GM12878 (cell line): ENCODE data around the gene CBLB. TPM values are rescaled to one million over a fixed set of nuclear protein-coding genes. Genes with fewer than 3 reads are reported as not detected.

Source experiments
- ATAC-seq: fragments of 200-7000 bp; cut with Tn5 transposase; 3 replicates; pipeline ENCODE4 v1.9.1; 2020; ENCODE audit warnings: mild to moderate bottlenecking, moderate library complexity
- BruUV-seq: library from RNA; stranded (reverse); fragments of 400-500 nt; replicated peaks from 2 replicates; lab custom pipeline; 2021; lab: Mats Ljungman, UMichigan
- CTCF ChIA-PET: fragments of 300-600 bp; sonication (Branson Sonifier 250); formaldehyde crosslinking; extraction: SDS; loops from one replicate; lab custom pipeline; 2021; ENCODE audit warnings: inconsistent platforms; lab: Yijun Ruan, JAX
- POLR2A ChIA-PET: fragments of 350-600 bp; formaldehyde crosslinking; extraction: SDS; loops from one replicate; lab custom pipeline; 2021; ENCODE audit warnings: inconsistent platforms; lab: Charles Lee
- RAD21 ChIA-PET: fragments of 300-600 bp; sonication (Branson Sonifier 250); formaldehyde crosslinking; loops from one replicate; lab custom pipeline; 2023; ENCODE audit warnings: antibody characterized with exemption; ENCODE audit not compliant: unreplicated experiment; lab: Charles Lee
- SMC1A ChIA-PET: fragments of 300-600 bp; sonication (Branson Sonifier 250); formaldehyde crosslinking; loops from one replicate; lab custom pipeline; 2023; ENCODE audit not compliant: unreplicated experiment, uncharacterized antibody; lab: Charles Lee
- DNase-seq: peaks from one replicate; pipeline ENCODE4 v3.0.0-alpha.2; 2011; ENCODE audit warnings: low read depth, low spot score
- FAIRE-seq: peaks from 3 replicates; lab custom pipeline; 2011; peaks lifted over from hg19 to GRCh38; lab: Jason Lieb, UNC
- H2AFZ ChIP-seq: 2 replicates; pipeline ENCODE4 v1.6.0; 2011; ENCODE audit warnings: low read depth, low read length, control low read depth; ENCODE audit not compliant: control insufficient read depth
- H3K27ac ChIP-seq: 2 replicates; pipeline ENCODE4 v1.5.1; 2011; ENCODE audit warnings: control low read depth; ENCODE audit not compliant: control insufficient read depth, insufficient read depth
- H3K27me3 ChIP-seq, 2 experiments: replicated peaks in 1 of 2; 2 replicates each; pipeline versions ENCODE4 v1.6.0 to v1.6.1; 2011; ENCODE audit warnings: low read length in 1 of 2; ENCODE audit not compliant: control insufficient read depth in 2 of 2, insufficient read depth in 2 of 2
- H3K36me3 ChIP-seq, 2 experiments: 2 replicates each; pipeline ENCODE4 v1.5.1; 2011; ENCODE audit warnings: low read length in 1 of 2; ENCODE audit not compliant: control insufficient read depth in 2 of 2, insufficient read depth in 2 of 2
- H3K4me1 ChIP-seq: 2 replicates; pipeline ENCODE4 v1.6.1; 2011; ENCODE audit warnings: mild to moderate bottlenecking, low read length, moderate library complexity, mixed read lengths; ENCODE audit not compliant: control insufficient read depth, insufficient read depth
- H3K4me2 ChIP-seq: 2 replicates; pipeline ENCODE4 v1.6.0; 2011; ENCODE audit warnings: control low read depth; ENCODE audit not compliant: control insufficient read depth, insufficient read depth
- H3K4me3 ChIP-seq: fragments of 200-600 bp; sonication (generic); 2 replicates; pipeline ENCODE4 v1.5.1; 2016
- H3K79me2 ChIP-seq: 2 replicates; pipeline ENCODE4 v1.6.0; 2011; ENCODE audit warnings: low read length; ENCODE audit not compliant: control insufficient read depth, insufficient read depth
- H3K9ac ChIP-seq: 2 replicates; pipeline ENCODE4 v1.8.0; 2011; ENCODE audit warnings: low read length, control low read depth, mixed read lengths; ENCODE audit not compliant: control insufficient read depth, insufficient read depth
- H3K9me3 ChIP-seq: replicated peaks from 3 replicates; pipeline ENCODE4 v1.5.1; 2011; ENCODE audit warnings: mild to moderate bottlenecking, low read length; ENCODE audit not compliant: control insufficient read depth, insufficient read depth
- H4K20me1 ChIP-seq: 2 replicates; pipeline ENCODE4 v1.6.0; 2011; ENCODE audit not compliant: control insufficient read depth, insufficient read depth
- BCL3 ChIP-seq: IDR thresholded peaks from 2 replicates; pipeline ENCODE4 v1.6.1; 2011; ENCODE audit warnings: borderline replicate concordance, low read depth, mild to moderate bottlenecking, moderate library complexity, low read length; ENCODE audit not compliant: insufficient read depth, poor library complexity, severe bottlenecking
- CUX1 ChIP-seq: IDR thresholded peaks from 2 replicates; pipeline ENCODE4 v1.6.1; 2012; ENCODE audit warnings: improper control_type of control experiment, low read depth, low read length; ENCODE audit not compliant: insufficient replicate concordance
- GABPA ChIP-seq: IDR thresholded peaks from 2 replicates; pipeline ENCODE4 v1.6.1; 2014; ENCODE audit warnings: antibody characterized with exemption, low read depth, mild to moderate bottlenecking, inconsistent platforms
- GATAD2B ChIP-seq: fragments of 450-650 bp; conservative IDR thresholded peaks from 2 replicates; pipeline ENCODE4 v1.6.1; 2017; ENCODE audit warnings: low read depth, mild to moderate bottlenecking, moderate library complexity
- HCFC1 ChIP-seq: fragments of 150-350 bp; IDR thresholded peaks from 2 replicates; pipeline ENCODE4 v1.6.1; 2014; ENCODE audit warnings: low read length
- NBN ChIP-seq: fragments of 450-650 bp; IDR thresholded peaks from 2 replicates; pipeline ENCODE4 v1.6.1; 2016
- RELA ChIP-seq: fragments of 450-650 bp; IDR thresholded peaks from 2 replicates; pipeline ENCODE4 v1.8.0; 2014; ENCODE audit warnings: borderline replicate concordance; ENCODE audit not compliant: partially characterized antibody
- SIX5 ChIP-seq: IDR thresholded peaks from 2 replicates; pipeline ENCODE4 v1.6.1; 2011; ENCODE audit warnings: mild to moderate bottlenecking, low read depth, low read length, moderate library complexity; ENCODE audit not compliant: severe bottlenecking
- SMC3 ChIP-seq: IDR thresholded peaks from 2 replicates; pipeline ENCODE4 v1.6.1; 2011; ENCODE audit warnings: low read length, improper control_type of control experiment, borderline replicate concordance
- USF2 ChIP-seq: IDR thresholded peaks from 2 replicates; pipeline ENCODE4 v1.6.1; 2011; ENCODE audit warnings: low read depth, low read length, improper control_type of control experiment, borderline replicate concordance
- ZBED1 ChIP-seq: IDR thresholded peaks from 2 replicates; pipeline ENCODE4 v1.6.1; 2016; ENCODE audit warnings: borderline replicate concordance
- whole genome bisulfite sequencing: methylation state at CpG from one replicate; pipeline ENCODE4 v1.1.6; 2016; ENCODE audit warnings: low lambda C conversion rate; ENCODE audit not compliant: insufficient replicate concordance, insufficient coverage; ENCODE audit errors: missing lambda C conversion rate; 5-methylcytosine and 5-hydroxymethylcytosine counted together
- in situ Hi-C: fragments of 300-500 bp; cut with MboI; formaldehyde crosslinking; loops from 9 replicates; pipeline ENCODE4 v1.14.3; 2018; ENCODE audit warnings: mixed read lengths
- intact Hi-C: fragments of 100-400 bp; cut with micrococcal nuclease; formaldehyde crosslinking; loops from one replicate; pipeline ENCODE4 v1.14.2; 2022; ENCODE audit not compliant: unreplicated experiment
- polyA plus RNA-seq, 11 experiments: library from polyadenylated mRNA; depleted of rRNA in 4 of 11; unstranded in 6 of 11; stranded (reverse) in 5 of 11; fragments of >200 nt; fragmentation: Nextera tagmentation in 4 of 11; fragmentation: Illumina TruSeq in 1 of 11; extraction: Ambion mirVana in 4 of 11; extraction: Trizol in 1 of 11; gene quantifications; 1 replicate in 1 of 11; 2 replicates in 10 of 11; pipeline versions ENCODE4 v1.2.1 to v1.2.3, GENCODE V29; 2011 to 2016; ENCODE audit warnings: inconsistent platforms in 2 of 11, missing spikeins in 2 of 11, low read depth in 1 of 11
- total RNA-seq, 4 experiments: library from RNA; depleted of rRNA in 3 of 4; stranded (reverse); fragments of >200 nt in 3 of 4; fragmentation: Illumina TruSeq in 1 of 4; extraction: Trizol in 1 of 4; gene quantifications; 2 replicates each; pipeline versions ENCODE4 v1.2.1 to v1.2.3, GENCODE V29; 2013 to 2021

CBLB gene
- total and polyA plus RNA-seq, 10 of the 15 experiments (the other 5 are each of a cell fraction or from before 2014, with no cell fraction given) = 17.2 to 107 (median 41.9) TPM

GRCh38 chr3:105864212-105864611, 4.6 kb downstream of the CBLB start (continued):
- no peak for TF ChIP-seq BCL3
- TF ChIP-seq CUX1 = no peak
- no peak for TF ChIP-seq ZBED1

GRCh38 chr3:105863608-105864007, 5.2 kb downstream of the CBLB start:
- in situ Hi-C loops (loop anchor here (25.0 kb wide), 1 partner anchor 749 kb away; no protein-coding TSS in a partner anchor), intact Hi-C loops (loop anchor here (5.0 to 10.0 kb wide), 3 partner anchors 61 to 561 kb away; no protein-coding TSS in a partner anchor)
- Histone ChIP-seq H3K79me2 (peaks cover 79% of the 10 kb centered on the region), H3K4me3 (peak overlapping the region; percentile 22; the same call in 1 of the 2 replicates), H3K9me3 (peaks cover 1% of the 10 kb centered on the region; the same call in 2 of the 3 replicates), H3K9ac (no peak overlapping the region), H3K4me2 (peak overlapping the region; percentile 12), H4K20me1 (no peaks in the 10 kb centered on the region), H3K4me1 (peaks cover 20% of the 10 kb centered on the region), H3K27ac (no peak overlapping the region), H3K27me3 (no peaks in the 10 kb centered on the region), H2AFZ (no peak overlapping the region), H3K36me3 (peaks cover 0 to 25% of the 10 kb centered on the region in 2 experiments; a peak in 2 of 4 replicates)
- POLR2A ChIA-PET = interaction anchor here (0.5 to 1.9 kb wide), 5 partner anchors 17 to 96 kb away, joined by 4 to 6 read pairs (median 5); no protein-coding TSS in a partner anchor
- RAD21 ChIA-PET = interaction anchor here (1.0 to 10.0 kb wide), 10 partner anchors 12 to 392 kb away, joined by 3 to 119 read pairs (median 6); no protein-coding TSS in a partner anchor
- CTCF ChIA-PET = interaction anchor here (1.1 kb wide), 1 partner anchor 26 kb away, joined by 3 read pairs; no protein-coding TSS in a partner anchor
- no peak for ATAC-seq
- no TSS peak for BruUV-seq
- WGBS = 100% methylated on average over 1 of the region's 1 CpG
- SMC1A ChIA-PET = interaction anchor here (1.2 to 8.2 kb wide), 20 partner anchors 9 to 746 kb away, joined by 3 to 101 read pairs (median 5); no protein-coding TSS in a partner anchor
- no peak for DNase-seq
- FAIRE-seq = no peak
- no peak for TF ChIP-seq USF2
- no peak for TF ChIP-seq SIX5
- TF ChIP-seq NBN = no peak
- TF ChIP-seq HCFC1 = no peak
- TF ChIP-seq GABPA = no peak
- no peak for TF ChIP-seq GATAD2B
- no peak for TF ChIP-seq RELA
- TF ChIP-seq SMC3 = no peak
